IMR-90 (cell line): ENCODE data around the gene STK10. TPM values are rescaled to one million over a fixed set of nuclear protein-coding genes. Genes with fewer than 3 reads are reported as not detected.

Experiments
- ATAC-seq: fragments of 200-7000 bp; cut with Tn5 transposase; 2 replicates; pipeline ENCODE4 v1.9.1; 2020; ENCODE audit warnings: low read depth, mild to moderate bottlenecking, moderate library complexity
- BruUV-seq: library from RNA; stranded (reverse); fragments of 400-500 nt; replicated peaks from 2 replicates; lab custom pipeline; 2021; lab: Mats Ljungman, UMichigan
- CTCF ChIA-PET: fragments of 300-600 bp; formaldehyde crosslinking; extraction: SDS; loops from one replicate; lab custom pipeline; 2021; ENCODE audit warnings: antibody characterized with exemption; lab: Yijun Ruan, JAX
- POLR2A ChIA-PET: fragments of 300-600 bp; sonication (Branson Sonifier 250); formaldehyde crosslinking; loops from one replicate; lab custom pipeline; 2022; ENCODE audit warnings: antibody characterized with exemption; ENCODE audit not compliant: unreplicated experiment; lab: Charles Lee
- DNase-seq: peaks from one replicate; pipeline ENCODE4 v3.0.0; 2013
- H2AFZ ChIP-seq: replicated peaks from 2 replicates; pipeline ENCODE3; 2013; ENCODE audit warnings: low read length, mild to moderate bottlenecking; ENCODE audit not compliant: poor library complexity
- H2AK5ac ChIP-seq: 2 replicates; pipeline ENCODE4 v1.6.1; 2013; ENCODE audit warnings: low read depth, low read length, inconsistent platforms
- H2AK9ac ChIP-seq: replicated peaks from 2 replicates; pipeline ENCODE3; 2013; ENCODE audit warnings: mild to moderate bottlenecking, low read depth, low read length, moderate library complexity; ENCODE audit not compliant: poor library complexity
- H2BK120ac ChIP-seq: 2 replicates; pipeline ENCODE4 v1.6.1; 2013; ENCODE audit warnings: low read depth, low read length, inconsistent platforms
- H2BK15ac ChIP-seq: 3 replicates; pipeline ENCODE4 v1.6.1; 2013; ENCODE audit warnings: low read depth, low read length, inconsistent platforms
- H2BK20ac ChIP-seq: 2 replicates; pipeline ENCODE4 v1.6.1; 2013; ENCODE audit warnings: low read depth, mild to moderate bottlenecking, inconsistent platforms, low read length, moderate library complexity
- H2BK5ac ChIP-seq: 2 replicates; pipeline ENCODE4 v1.6.1; 2013; ENCODE audit warnings: mild to moderate bottlenecking, low read depth, low read length, inconsistent platforms; ENCODE audit not compliant: poor library complexity, severe bottlenecking
- H3K14ac ChIP-seq: replicated peaks from 2 replicates; pipeline ENCODE4 v1.6.1; 2013; ENCODE audit warnings: low read depth, low read length, inconsistent platforms
- H3K18ac ChIP-seq: 2 replicates; pipeline ENCODE4 v1.6.1; 2013; ENCODE audit warnings: low read depth, low read length, control low read depth
- H3K23ac ChIP-seq: 2 replicates; pipeline ENCODE4 v1.6.1; 2013; ENCODE audit warnings: low read depth, low read length, inconsistent platforms
- H3K27ac ChIP-seq: 2 replicates; pipeline ENCODE4 v1.5.1; 2013; ENCODE audit warnings: mild to moderate bottlenecking, control low read depth, low read length; ENCODE audit not compliant: insufficient read depth
- H3K27me3 ChIP-seq: 2 replicates; pipeline ENCODE4 v1.6.1; 2013; ENCODE audit warnings: low read length; ENCODE audit not compliant: control insufficient read depth, insufficient read depth
- H3K36me3 ChIP-seq: 2 replicates; pipeline ENCODE4 v1.6.1; 2013; ENCODE audit warnings: low read length, mixed read lengths; ENCODE audit not compliant: control insufficient read depth, insufficient read depth
- H3K4ac ChIP-seq: 2 replicates; pipeline ENCODE4 v1.6.1; 2013; ENCODE audit warnings: low read depth, low read length, inconsistent platforms
- H3K4me1 ChIP-seq: 2 replicates; pipeline ENCODE4 v1.6.1; 2013; ENCODE audit warnings: low read length, mixed read lengths; ENCODE audit not compliant: control insufficient read depth, insufficient read depth
- H3K4me2 ChIP-seq: 2 replicates; pipeline ENCODE4 v1.6.1; 2013; ENCODE audit warnings: low read depth, mild to moderate bottlenecking, control low read depth, low read length, moderate library complexity
- H3K4me3 ChIP-seq: 2 replicates; pipeline ENCODE4 v1.5.1; 2013; ENCODE audit warnings: low read depth, mild to moderate bottlenecking, control low read depth, low read length, moderate library complexity; ENCODE audit not compliant: insufficient read depth
- H3K56ac ChIP-seq: 2 replicates; pipeline ENCODE4 v1.6.1; 2013; ENCODE audit warnings: low read length, inconsistent platforms; ENCODE audit not compliant: insufficient read depth; ENCODE audit errors: extremely low read depth
- H3K79me1 ChIP-seq, 2 experiments: 2 replicates each; pipeline ENCODE4 v1.6.1; 2013; ENCODE audit warnings: low read length in 2 of 2, inconsistent platforms in 1 of 2, low read depth in 1 of 2
- H3K9ac ChIP-seq: 2 replicates; pipeline ENCODE4 v1.6.1; 2013; ENCODE audit warnings: low read depth, low read length, control low read depth
- H3K9me1 ChIP-seq: 2 replicates; pipeline ENCODE4 v1.6.1; 2013; ENCODE audit warnings: low read length, inconsistent platforms; ENCODE audit not compliant: insufficient read depth
- H3K9me3 ChIP-seq: 2 replicates; pipeline ENCODE4 v1.6.1; 2013; ENCODE audit warnings: low read length; ENCODE audit not compliant: control insufficient read depth, insufficient read depth
- H4K20me1 ChIP-seq: 2 replicates; pipeline ENCODE4 v1.6.1; 2013; ENCODE audit warnings: low read length, inconsistent platforms; ENCODE audit not compliant: insufficient read depth
- H4K5ac ChIP-seq: 2 replicates; pipeline ENCODE4 v1.6.1; 2013; ENCODE audit warnings: mild to moderate bottlenecking, low read depth, low read length, control low read depth
- H4K8ac ChIP-seq, 2 experiments: 2 replicates each; pipeline ENCODE4 v1.6.1; 2013; ENCODE audit warnings: low read depth in 2 of 2, low read length in 2 of 2, control low read depth in 1 of 2, inconsistent platforms in 1 of 2
- H4K91ac ChIP-seq: 2 replicates; pipeline ENCODE4 v1.6.1; 2013; ENCODE audit warnings: low read depth, low read length, inconsistent platforms; ENCODE audit not compliant: insufficient read depth
- BHLHE40 ChIP-seq: fragments of 150-350 bp; IDR thresholded peaks from 2 replicates; pipeline ENCODE4 v1.6.1; 2016; ENCODE audit warnings: mild to moderate bottlenecking, low read depth, low read length
- CEBPB ChIP-seq: IDR thresholded peaks from 2 replicates; pipeline ENCODE4 v1.6.1; 2012; ENCODE audit warnings: low read depth, low read length, improper control_type of control experiment
- CHD1 ChIP-seq: IDR thresholded peaks from 2 replicates; pipeline ENCODE4 v1.6.1; 2012; ENCODE audit warnings: low read depth, low read length, improper control_type of control experiment
- ELK1 ChIP-seq: fragments of 150-350 bp; IDR thresholded peaks from 2 replicates; pipeline ENCODE4 v1.6.1; 2016; ENCODE audit warnings: low read depth, mild to moderate bottlenecking, low read length, moderate library complexity, borderline replicate concordance
- FOS ChIP-seq: fragments of 150-350 bp; IDR thresholded peaks from 2 replicates; pipeline ENCODE4 v1.6.1; 2016; ENCODE audit warnings: low read depth, low read length
- MAFK ChIP-seq: IDR thresholded peaks from 2 replicates; pipeline ENCODE4 v1.6.1; 2012; ENCODE audit warnings: low read depth, low read length, improper control_type of control experiment
- MAZ ChIP-seq: IDR thresholded peaks from 2 replicates; pipeline ENCODE4 v1.6.1; 2012; ENCODE audit warnings: low read depth, mild to moderate bottlenecking, low read length, improper control_type of control experiment, moderate library complexity, borderline replicate concordance
- MXI1 ChIP-seq: IDR thresholded peaks from 2 replicates; pipeline ENCODE4 v1.6.1; 2012; ENCODE audit warnings: low read depth, mild to moderate bottlenecking, low read length, moderate library complexity, borderline replicate concordance
- NFE2L2 ChIP-seq: fragments of 150-350 bp; IDR thresholded peaks from 2 replicates; pipeline ENCODE4 v1.6.1; 2016; ENCODE audit warnings: low read depth, mild to moderate bottlenecking, low read length
- POLR2A ChIP-seq: IDR thresholded peaks from 2 replicates; pipeline ENCODE4 v1.6.1; 2012; ENCODE audit warnings: mild to moderate bottlenecking, low read depth, low read length
- RAD21 ChIP-seq: IDR thresholded peaks from 2 replicates; pipeline ENCODE4 v1.6.1; 2012; ENCODE audit warnings: low read length, improper control_type of control experiment
- RCOR1 ChIP-seq: IDR thresholded peaks from 2 replicates; pipeline ENCODE4 v1.6.1; 2012; ENCODE audit warnings: mild to moderate bottlenecking, low read length, improper control_type of control experiment; ENCODE audit not compliant: insufficient replicate concordance
- RFX5 ChIP-seq: IDR thresholded peaks from 2 replicates; pipeline ENCODE4 v1.8.0; 2012; ENCODE audit warnings: low read depth, mild to moderate bottlenecking, low read length, moderate library complexity
- SMC3 ChIP-seq: fragments of 150-350 bp; IDR thresholded peaks from 2 replicates; pipeline ENCODE4 v1.6.1; 2016; ENCODE audit warnings: low read depth, mild to moderate bottlenecking, antibody characterized with exemption, low read length, moderate library complexity
- USF2 ChIP-seq: fragments of 150-350 bp; IDR thresholded peaks from 2 replicates; pipeline ENCODE4 v1.6.1; 2017; ENCODE audit warnings: mild to moderate bottlenecking, antibody characterized with exemption, low read length, low read depth
- WGBS, 2 experiments: methylation state at CpG; one replicate each; pipeline versions ENCODE4 v1.1.5 to v1.1.7; 2013; ENCODE audit warnings: missing lambda C conversion rate in 2 of 2; ENCODE audit not compliant: insufficient read length in 1 of 2; ENCODE audit errors: extremely low coverage in 2 of 2; 5-methylcytosine and 5-hydroxymethylcytosine counted together
- dilution Hi-C: fragments of 300-500 bp; cut with HindIII; formaldehyde crosslinking; loops from one replicate; pipeline ENCODE4 v1.14.3; 2018; ENCODE audit warnings: low sequenced_read_pairs; ENCODE audit not compliant: unreplicated experiment
- in situ Hi-C: fragments of 300-500 bp; cut with MboI; formaldehyde crosslinking; loops from 3 replicates; pipeline ENCODE4 v1.14.3; 2019; ENCODE audit warnings: low sequenced_read_pairs, inconsistent platforms, mixed read lengths
- intact Hi-C: fragments of 100-400 bp; cut with micrococcal nuclease; formaldehyde crosslinking; loops from 2 replicates; pipeline ENCODE4 v1.10.0; 2022
- polyA plus RNA-seq, 3 experiments: library from polyadenylated mRNA; depleted of rRNA; stranded (reverse); fragments of >200 nt; gene quantifications; 2 replicates each; pipeline ENCODE4 v1.2.3, GENCODE V29; 2012; ENCODE audit warnings: low replicate concordance in 1 of 3
- total RNA-seq: library from RNA; depleted of rRNA; stranded (reverse); fragments of >200 nt; gene quantifications from 2 replicates; pipeline ENCODE4 v1.2.3, GENCODE V29; 2012
- TF ChIP-seq, protein P1 (sequence below): conservative IDR thresholded peaks from 2 replicates; pipeline ENCODE4 v1.5.1; 2012; ENCODE audit warnings: mild to moderate bottlenecking, low read depth, low read length, improper control_type of control experiment

The STK10 gene
- total and polyA plus RNA-seq, 2 of the 4 experiments (the other 2 are of a cell fraction): 15.4 to 18.5 TPM

GRCh38 chr5:172163346-172163745, 24.7 kb downstream of the STK10 start:
- no TSS peak for BruUV-seq
- no peak overlapping the region for H3K4ac ChIP-seq
- 83% methylated on average over 1 of the region's 4 CpGs; no CpG with 5 or more reads in 1 of the 2 experiments for WGBS, 2 experiments
- no peak overlapping the region for H3K18ac ChIP-seq
- no peak overlapping the region for H3K56ac ChIP-seq
- no peaks in the 10 kb centered on the region for H3K9me3 ChIP-seq
- H2AK5ac ChIP-seq: 0 out of 2 replicates have a peak overlapping the region, but pooled peaks have one; percentile 34
- H3K36me3 ChIP-seq: no peaks in the 10 kb centered on the region
- no peak overlapping the region for H2BK120ac ChIP-seq
- H2BK5ac ChIP-seq: no peak overlapping the region
- H4K5ac ChIP-seq: no peak overlapping the region
- H4K91ac ChIP-seq: no peak overlapping the region
- POLR2A ChIA-PET: no interaction called here
- no peak overlapping the region for H2AFZ ChIP-seq
- no peaks in the 10 kb centered on the region for H3K27me3 ChIP-seq
- H4K20me1 ChIP-seq: peaks cover 53% of the 10 kb centered on the region
- H4K8ac ChIP-seq: no peak overlapping the region
- in situ Hi-C loops (no loop called here), intact Hi-C loops (no loop called here), dilution Hi-C loops (no loop called here)
- no peak overlapping the region for H2BK20ac ChIP-seq
- no peak overlapping the region for H3K4me2 ChIP-seq
- H2AK9ac ChIP-seq: no peak overlapping the region
- H3K4me3 ChIP-seq: no peak overlapping the region
- DNase-seq (peak; percentile 43), ATAC-seq (no peak)
- no peak overlapping the region for H2BK15ac ChIP-seq
- no peak overlapping the region for H3K23ac ChIP-seq
- CTCF ChIA-PET: interaction anchor here (1.0 kb wide), 1 partner anchor 120 kb away, joined by 3 read pairs; no protein-coding TSS in a partner anchor
- peaks cover 43% of the 10 kb centered on the region for H3K9me1 ChIP-seq
- no peak overlapping the region for H3K27ac ChIP-seq
- peaks cover 23 to 73% of the 10 kb centered on the region in 2 experiments for H3K79me1 ChIP-seq
- H3K14ac ChIP-seq: no peak overlapping the region
- no peak for TF ChIP-seq BHLHE40
- no peak for TF ChIP-seq NFE2L2
- TF ChIP-seq, protein P1, sequence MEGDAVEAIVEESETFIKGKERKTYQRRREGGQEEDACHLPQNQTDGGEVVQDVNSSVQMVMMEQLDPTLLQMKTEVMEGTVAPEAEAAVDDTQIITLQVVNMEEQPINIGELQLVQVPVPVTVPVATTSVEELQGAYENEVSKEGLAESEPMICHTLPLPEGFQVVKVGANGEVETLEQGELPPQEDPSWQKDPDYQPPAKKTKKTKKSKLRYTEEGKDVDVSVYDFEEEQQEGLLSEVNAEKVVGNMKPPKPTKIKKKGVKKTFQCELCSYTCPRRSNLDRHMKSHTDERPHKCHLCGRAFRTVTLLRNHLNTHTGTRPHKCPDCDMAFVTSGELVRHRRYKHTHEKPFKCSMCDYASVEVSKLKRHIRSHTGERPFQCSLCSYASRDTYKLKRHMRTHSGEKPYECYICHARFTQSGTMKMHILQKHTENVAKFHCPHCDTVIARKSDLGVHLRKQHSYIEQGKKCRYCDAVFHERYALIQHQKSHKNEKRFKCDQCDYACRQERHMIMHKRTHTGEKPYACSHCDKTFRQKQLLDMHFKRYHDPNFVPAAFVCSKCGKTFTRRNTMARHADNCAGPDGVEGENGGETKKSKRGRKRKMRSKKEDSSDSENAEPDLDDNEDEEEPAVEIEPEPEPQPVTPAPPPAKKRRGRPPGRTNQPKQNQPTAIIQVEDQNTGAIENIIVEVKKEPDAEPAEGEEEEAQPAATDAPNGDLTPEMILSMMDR: no peak
- TF ChIP-seq POLR2A: no peak
- no peak for TF ChIP-seq CEBPB
- no peak for TF ChIP-seq RAD21
- TF ChIP-seq USF2: no peak
- TF ChIP-seq FOS: no peak
- TF ChIP-seq CHD1: no peak
- no peak for TF ChIP-seq MXI1
- TF ChIP-seq RFX5: no peak
- TF ChIP-seq MAZ: no peak
- no peak for TF ChIP-seq SMC3
- no peak for TF ChIP-seq MAFK
- no peak for TF ChIP-seq RCOR1
- TF ChIP-seq ELK1: no peak
- H3K4me1 ChIP-seq: peaks cover 15% of the 10 kb centered on the region
- no peak overlapping the region for H3K9ac ChIP-seq
